Coronary artery (tissue), 2 donors: ENCODE results near the gene ZBTB39.

ENCODE experiments used
- DNase-seq: peaks from one replicate; pipeline ENCODE4 v3.0.0-alpha.2; 2017; ENCODE audit warnings: low spot score
- H3K27ac ChIP-seq, 2 donors: fragments of 200-600 bp; sonication (generic); one replicate each; pipeline ENCODE4 v1.5.1; 2016 to 2019
- H3K4me3 ChIP-seq: fragments of 200-600 bp; sonication (generic); 2 replicates; pipeline ENCODE4 v1.5.1; 2016; ENCODE audit warnings: mild to moderate bottlenecking, moderate library complexity
- CTCF ChIP-seq: fragments of 200-600 bp; sonication (generic); IDR thresholded peaks from one replicate; pipeline ENCODE4 v1.5.1; 2019; ENCODE audit warnings: antibody characterized with exemption

Gene ZBTB39

DNA sequence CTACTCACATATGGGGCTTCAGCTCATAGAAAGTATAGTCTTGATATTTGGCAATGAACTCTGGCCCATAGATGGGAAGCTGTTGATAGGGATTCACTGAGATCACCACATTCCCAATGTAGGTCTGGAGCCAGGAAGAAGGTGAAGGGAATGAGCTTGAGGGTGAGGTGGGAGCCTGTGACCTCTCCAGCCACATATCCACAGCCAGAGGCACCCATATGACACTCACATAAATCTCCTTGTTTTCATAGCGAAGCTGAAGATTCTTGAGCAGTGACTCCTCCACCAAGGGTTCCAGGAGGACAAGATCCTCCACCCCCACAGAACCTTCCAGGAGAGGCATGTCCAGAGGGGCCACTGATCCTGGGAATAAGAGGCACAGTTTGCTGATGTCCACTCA, 41.6 kb upstream of the ZBTB39 start:
- no peak for DNase-seq
- no peak for TF ChIP-seq CTCF
- no peak overlapping the region for H3K27ac ChIP-seq

GRCh38 chr12:57046947-57047890, 40.9 kb upstream of the ZBTB39 start:
- no peak for DNase-seq
- H3K27ac ChIP-seq, result peak overlapping the region in 1 of 2 donors; percentile 38
- peak overlapping the region; percentile 28 for H3K4me3 ChIP-seq
- no peak for TF ChIP-seq CTCF

More for the DNA sequence above, 41.6 kb upstream of the ZBTB39 start:
- H3K4me3 ChIP-seq, result no peak overlapping the region

DNA sequence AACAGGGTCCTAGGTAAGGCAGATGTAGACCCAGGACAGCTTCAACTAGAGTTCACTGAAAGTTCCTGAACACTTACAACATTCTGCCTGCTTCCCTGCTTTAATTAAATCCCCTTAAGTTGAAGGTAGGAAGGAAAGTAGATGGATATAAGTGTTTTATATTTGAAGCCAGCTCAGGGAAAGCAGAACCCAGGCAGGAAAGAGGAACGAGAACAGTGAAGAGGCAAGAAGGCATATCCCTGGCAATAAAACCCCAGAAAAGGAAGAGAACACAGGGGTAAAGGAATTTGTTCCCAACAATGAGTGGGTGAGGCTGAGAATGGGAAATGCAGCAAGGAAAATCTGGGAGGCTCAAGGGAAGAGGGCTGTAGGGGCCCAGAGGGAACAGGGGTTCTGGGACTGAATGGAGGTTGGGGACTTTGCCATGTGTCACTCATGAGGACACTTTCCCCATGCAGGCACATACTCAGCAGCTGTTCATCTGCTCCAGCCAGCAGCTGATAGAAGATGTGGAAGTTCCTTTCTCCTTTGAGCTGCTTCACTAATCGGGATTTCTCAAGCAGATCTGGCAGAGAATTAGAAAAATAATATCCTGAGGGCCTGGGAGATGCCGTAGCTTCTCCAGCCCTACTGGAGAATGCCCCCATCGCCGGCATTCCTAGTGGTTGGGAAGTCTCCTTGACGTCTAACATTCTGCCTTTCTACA, 39.9 kb upstream of the ZBTB39 start:
- no peak for TF ChIP-seq CTCF
- H3K4me3 ChIP-seq, result peak overlapping the region; percentile 28
- H3K27ac ChIP-seq, result peak overlapping the region in 1 of 2 donors; percentile 38
- DNase-seq, result no peak

DNA sequence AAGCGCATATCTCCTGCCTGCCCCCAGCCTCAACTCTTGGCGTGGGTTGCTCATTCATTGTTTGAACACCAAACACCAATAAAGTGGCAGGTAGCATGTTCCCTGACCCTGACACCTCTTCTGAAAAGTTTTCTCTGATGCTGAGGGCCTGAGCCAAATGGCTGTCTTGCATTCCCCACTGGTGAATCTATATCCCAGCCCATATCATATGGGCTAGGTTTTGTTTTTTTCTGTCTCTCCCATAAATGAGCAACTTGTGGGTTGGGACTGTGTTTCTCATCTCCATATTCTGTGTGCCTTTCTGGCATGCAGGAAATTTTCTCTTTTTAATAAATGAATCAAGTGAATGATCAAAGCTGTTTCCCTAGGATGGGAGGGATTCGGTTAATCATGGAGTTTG, 38.5 kb upstream of the ZBTB39 start:
- no peak for DNase-seq
- no peak overlapping the region for H3K4me3 ChIP-seq
- H3K27ac ChIP-seq, result no peak overlapping the region
- TF ChIP-seq CTCF, result no peak

- no peak for DNase-seq
- Histone ChIP-seq H3K4me3 (no peak overlapping the region), H3K27ac (no peak overlapping the region)
- no peak for TF ChIP-seq CTCF
Measured at GRCh38 chr12:57044468-57044867, 38.1 kb upstream of the ZBTB39 start.

DNA sequence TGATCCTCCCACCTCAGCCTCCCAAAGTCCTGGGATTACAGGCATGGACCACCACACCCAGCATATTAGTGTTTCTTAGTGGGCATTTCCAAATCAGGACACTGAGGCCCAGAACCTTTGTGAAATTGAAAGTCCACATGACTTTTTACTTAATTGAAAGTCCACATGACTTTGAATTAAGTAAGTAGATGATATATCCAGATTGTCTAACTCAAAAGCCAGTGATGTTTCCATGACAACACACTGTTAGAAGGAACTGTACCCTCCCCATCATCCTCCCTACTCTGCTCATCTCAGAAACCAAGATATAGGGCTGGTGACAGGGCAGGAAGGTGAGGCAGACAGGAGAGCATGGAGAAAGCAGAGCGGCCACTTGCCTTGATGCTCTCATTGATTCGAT, 36.3 kb upstream of the ZBTB39 start:
- no peak overlapping the region for H3K4me3 ChIP-seq
- DNase-seq, result no peak
- H3K27ac ChIP-seq, result no peak overlapping the region
- no peak for TF ChIP-seq CTCF
